HepG2 (cell line): Measurements from ENCODE around the gene INTS3. TPM values are rescaled to one million over a fixed set of nuclear protein-coding genes. Genes with fewer than 3 reads are reported as not detected.

ENCODE experiments used
- ATAC-seq: fragments of 200-7000 bp; cut with Tn5 transposase; 3 replicates; pipeline ENCODE4 v1.9.1; 2020; ENCODE audit warnings: mild to moderate bottlenecking, moderate library complexity
- BruUV-seq: library from RNA; stranded (reverse); fragments of 400-500 nt; replicated peaks from 2 replicates; lab custom pipeline; 2021; lab: Mats Ljungman, UMichigan
- CTCF ChIA-PET: fragments of 300-600 bp; formaldehyde crosslinking; extraction: SDS; loops from one replicate; lab custom pipeline; 2021; ENCODE audit warnings: low total read pairs, inconsistent platforms, low intra/inter-chr PET ratio; lab: Yijun Ruan, JAX
- POLR2A ChIA-PET: fragments of 350-600 bp; sonication (Branson Sonifier 250); formaldehyde crosslinking; loops from one replicate; lab custom pipeline; 2020; ENCODE audit warnings: antibody characterized with exemption, inconsistent platforms; lab: Yijun Ruan, JAX
- DNase-seq: peaks from one replicate; pipeline ENCODE4 v3.0.0-alpha.2; 2015; ENCODE audit warnings: low spot score
- FAIRE-seq: peaks from 3 replicates; lab custom pipeline; 2011; peaks lifted over from hg19 to GRCh38; lab: Jason Lieb, UNC
- H2AFZ ChIP-seq: one replicate; pipeline ENCODE4 v1.6.1; 2011; ENCODE audit warnings: low read length, inconsistent platforms
- H3K27ac ChIP-seq: fragments of 300-600 bp; 3 replicates; pipeline ENCODE4 v1.8.0; 2011; ENCODE audit warnings: mixed run types, mild to moderate bottlenecking, mixed read lengths, low read length, inconsistent platforms; ENCODE audit not compliant: insufficient read depth; ENCODE audit errors: extremely low read length
- H3K27me3 ChIP-seq, 2 experiments: fragments of 200-600 bp in 1 of 2; 2 replicates in 1 of 2; 3 replicates in 1 of 2; pipeline versions ENCODE4 v1.6.0 to v1.8.0; 2011; ENCODE audit warnings: low read length in 2 of 2, mild to moderate bottlenecking in 2 of 2, moderate library complexity in 2 of 2, inconsistent platforms in 1 of 2; ENCODE audit not compliant: insufficient read depth in 2 of 2, control insufficient read depth in 1 of 2
- H3K36me3 ChIP-seq, 2 experiments: fragments of 200-600 bp in 1 of 2; replicated peaks in 1 of 2; 2 replicates in 1 of 2; 3 replicates in 1 of 2; pipeline versions ENCODE4 v1.5.1 to v1.8.0; 2011; ENCODE audit warnings: low read length in 2 of 2, inconsistent platforms in 1 of 2; ENCODE audit not compliant: insufficient read depth in 2 of 2, control insufficient read depth in 1 of 2
- H3K4me1 ChIP-seq: 2 replicates; pipeline ENCODE4 v1.5.1; 2012; ENCODE audit warnings: low read length, inconsistent platforms; ENCODE audit not compliant: insufficient read depth
- H3K4me2 ChIP-seq: 2 replicates; pipeline ENCODE4 v1.6.0; 2011; ENCODE audit warnings: low read depth, low read length, inconsistent platforms
- H3K4me3 ChIP-seq, 3 experiments: fragments of 200-600 bp in 1 of 3; sonication (generic), shearing (Covaris generic) in 1 of 3; replicated peaks in 1 of 3; 2 replicates each; pipeline ENCODE4 v1.5.1; 2011 to 2016; ENCODE audit warnings: low read length in 3 of 3, inconsistent platforms in 2 of 3, low read depth in 2 of 3, mild to moderate bottlenecking in 2 of 3, control low read depth in 1 of 3, mixed read lengths in 1 of 3; ENCODE audit not compliant: insufficient read depth in 1 of 3
- H3K79me2 ChIP-seq: one replicate; pipeline ENCODE4 v1.6.1; 2011; ENCODE audit warnings: low read length, inconsistent platforms; ENCODE audit not compliant: insufficient read depth
- H3K9ac ChIP-seq: 2 replicates; pipeline ENCODE4 v1.6.0; 2011; ENCODE audit warnings: mild to moderate bottlenecking, low read depth, low read length, inconsistent platforms; ENCODE audit not compliant: insufficient read depth
- H3K9me3 ChIP-seq: 2 replicates; pipeline ENCODE4 v1.5.1; 2012; ENCODE audit warnings: mild to moderate bottlenecking, low read length
- H4K20me1 ChIP-seq: 2 replicates; pipeline ENCODE4 v1.6.0; 2011; ENCODE audit warnings: inconsistent platforms, mild to moderate bottlenecking, low read length, moderate library complexity; ENCODE audit not compliant: insufficient read depth
- HNRNPLL ChIP-seq: fragments of 200-400 bp; formaldehyde crosslinking; IDR thresholded peaks from 2 replicates; pipeline ENCODE4 v1.6.1; 2017; ENCODE audit warnings: mild to moderate bottlenecking, low read depth, low read length; ENCODE audit not compliant: poor library complexity, severe bottlenecking
- PHF20 ChIP-seq: sonication (generic); formaldehyde crosslinking; IDR thresholded peaks from 2 replicates; pipeline ENCODE4 v1.5.0; 2020; ENCODE audit warnings: mild to moderate bottlenecking, missing genetic modification reagents
- POLR2G ChIP-seq: fragments of 200-400 bp; formaldehyde crosslinking; IDR thresholded peaks from 2 replicates; pipeline ENCODE4 v1.6.1; 2018; ENCODE audit warnings: mild to moderate bottlenecking, low read depth, low read length, moderate library complexity
- ZNF18 ChIP-seq: sonication (generic); formaldehyde crosslinking; IDR thresholded peaks from 2 replicates; pipeline ENCODE4 v1.8.0; 2022; ENCODE audit warnings: mild to moderate bottlenecking, missing genetic modification reagents; ENCODE audit not compliant: insufficient replicate concordance
- WGBS: methylation state at CpG from one replicate; pipeline ENCODE4 v1.1.6; 2017; ENCODE audit warnings: low lambda C conversion rate; 5-methylcytosine and 5-hydroxymethylcytosine counted together
- in situ Hi-C: cut with HindIII; loops from 2 replicates; pipeline ENCODE4 v1.10.0; 2017; ENCODE audit warnings: low pct_unique_long_range_greater_than_20kb; ENCODE audit not compliant: extremely low pct_ligation_motif_present
- intact Hi-C: fragments of 100-400 bp; cut with micrococcal nuclease; formaldehyde crosslinking; loops from one replicate; pipeline ENCODE4 v1.10.0; 2022; ENCODE audit not compliant: unreplicated experiment
- polyA plus RNA-seq, 8 experiments: library from polyadenylated mRNA; depleted of rRNA in 3 of 8; stranded (reverse) in 7 of 8; unstranded in 1 of 8; fragments of >200 nt; fragmentation: Illumina TruSeq in 4 of 8; extraction: Trizol in 4 of 8; gene quantifications; 2 replicates each; pipeline versions ENCODE4 v1.2.1 to v1.2.3, GENCODE V29; 2011 to 2016; ENCODE audit warnings: low read depth in 4 of 8, missing spikeins in 1 of 8, mixed read lengths in 1 of 8; ENCODE audit not compliant: insufficient read depth in 1 of 8
- total RNA-seq, 5 experiments: library from RNA; depleted of rRNA; stranded (reverse); fragments of >200 nt; fragmentation: Illumina TruSeq; extraction: Trizol; gene quantifications; 2 replicates each; pipeline ENCODE4 v1.2.3, GENCODE V29; 2016; ENCODE audit warnings: low read depth in 1 of 5

INTS3 gene
- total and polyA plus RNA-seq, 2 of the 13 experiments (the other 11 are each of a cell fraction or from before 2014, with no cell fraction given), result 17.2 to 27.2 TPM

GRCh38 chr1:153799016-153799415 is 71.2 kb downstream of the INTS3 start:
- ATAC-seq (no peak), FAIRE-seq (no peak), DNase-seq (no peak)
- no peaks in the 10 kb centered on the region for H3K79me2 ChIP-seq
- H3K9ac ChIP-seq, result no peak overlapping the region
- peaks cover 5 to 29% of the 10 kb centered on the region in 2 experiments; a peak in 4 of 5 replicates for H3K27me3 ChIP-seq
- TF ChIP-seq HNRNPLL (no peak), PHF20 (CRISPR knock-in tag) (no peak), POLR2G (no peak), ZNF18 (CRISPR knock-in tag) (no peak)
- intact Hi-C loops (loop anchor here (5.0 kb wide), 1 partner anchor 168 kb away; the partner anchor contains the start of gene CREB3L4), in situ Hi-C loops (loop anchor here (5.0 kb wide), 1 partner anchor 188 kb away; the partner anchor contains the start of gene RAB13)
- CTCF ChIA-PET, result interaction anchor here (3.6 kb wide), 1 partner anchor 187 kb away, joined by 35 read pairs; the partner anchor contains the start of gene RAB13
- no peak overlapping the region for H3K27ac ChIP-seq
- no TSS peak for BruUV-seq
- no peaks in the 10 kb centered on the region for H3K36me3 ChIP-seq
- 70% methylated on average over 3 of the region's 4 CpGs for WGBS
- no peak overlapping the region for H3K4me2 ChIP-seq
- H4K20me1 ChIP-seq, result no peaks in the 10 kb centered on the region
- H3K9me3 ChIP-seq, result no peaks in the 10 kb centered on the region
- H2AFZ ChIP-seq, result no peak overlapping the region
- POLR2A ChIA-PET, result interaction anchor here (2.6 kb wide), 1 partner anchor 191 kb away, joined by 10 read pairs; the partner anchor contains the start of gene RPS27
- no peak overlapping the region for H3K4me3 ChIP-seq
- peaks cover 32% of the 10 kb centered on the region for H3K4me1 ChIP-seq
